H1 (cell line): Measurements from ENCODE around the gene ZNF555. TPM values are rescaled to one million over a fixed set of nuclear protein-coding genes. Genes with fewer than 3 reads are reported as not detected.

Source experiments
- CTCF ChIA-PET: fragments of 300-600 bp; sonication (Branson Sonifier 250); formaldehyde crosslinking; loops from one replicate; lab custom pipeline; 2021; ENCODE audit not compliant: partially characterized antibody; lab: Charles Lee
- POLR2A ChIA-PET: fragments of 300-600 bp; sonication (Branson Sonifier 250); formaldehyde crosslinking; loops from one replicate; lab custom pipeline; 2021; ENCODE audit warnings: inconsistent platforms; ENCODE audit not compliant: partially characterized antibody; lab: Charles Lee
- DNase-seq, 2 experiments: peaks; one replicate each; pipeline versions ENCODE4 v3.0.0 to v3.0.0-alpha.2; 2010 to 2022; ENCODE audit warnings: low spot score in 2 of 2, low read depth in 1 of 2, mixed read lengths in 1 of 2
- FAIRE-seq: peaks from 2 replicates; lab custom pipeline; 2011; peaks lifted over from hg19 to GRCh38; lab: Jason Lieb, UNC
- H2AFZ ChIP-seq: 2 replicates; pipeline ENCODE4 v1.8.1; 2012; ENCODE audit warnings: low read length, inconsistent platforms
- H2AK5ac ChIP-seq: 2 replicates; pipeline ENCODE4 v1.6.1; 2013; ENCODE audit warnings: low read depth, low read length
- H2BK120ac ChIP-seq: replicated peaks from 2 replicates; pipeline ENCODE3; 2013; ENCODE audit warnings: low read depth, low read length, inconsistent platforms
- H2BK12ac ChIP-seq: 2 replicates; pipeline ENCODE4 v1.6.1; 2013; ENCODE audit warnings: low read depth, low read length
- H2BK15ac ChIP-seq: 2 replicates; pipeline ENCODE4 v1.6.1; 2013; ENCODE audit warnings: low read length
- H2BK20ac ChIP-seq: 2 replicates; pipeline ENCODE4 v1.6.1; 2013; ENCODE audit warnings: low read length
- H2BK5ac ChIP-seq: 2 replicates; pipeline ENCODE4 v1.6.1; 2013; ENCODE audit warnings: low read depth, low read length
- H3K14ac ChIP-seq: 2 replicates; pipeline ENCODE4 v1.6.1; 2013; ENCODE audit warnings: inconsistent platforms; ENCODE audit not compliant: insufficient read length
- H3K18ac ChIP-seq: 2 replicates; pipeline ENCODE4 v1.6.1; 2013; ENCODE audit warnings: low read length; ENCODE audit errors: extremely low read depth
- H3K23ac ChIP-seq: 2 replicates; pipeline ENCODE4 v1.6.1; 2013; ENCODE audit warnings: inconsistent platforms; ENCODE audit not compliant: insufficient read length
- H3K23me2 ChIP-seq: 2 replicates; pipeline ENCODE4 v1.6.1; 2013; ENCODE audit warnings: low read depth, low read length
- H3K27ac ChIP-seq: 2 replicates; pipeline ENCODE4 v1.6.1; 2011; ENCODE audit warnings: low read depth, low read length, inconsistent platforms
- H3K27me3 ChIP-seq, 4 experiments: replicated peaks in 1 of 4; 1 replicate in 1 of 4; 2 replicates in 3 of 4; pipeline versions ENCODE4 v1.6.1 to v1.8.1; 2011 to 2013; ENCODE audit warnings: low read length in 3 of 4, mild to moderate bottlenecking in 3 of 4, inconsistent platforms in 2 of 4, mixed read lengths in 2 of 4, moderate library complexity in 1 of 4; ENCODE audit not compliant: control insufficient read depth in 3 of 4, insufficient read depth in 3 of 4; ENCODE audit errors: extremely low read depth in 1 of 4
- H3K36me3 ChIP-seq, 4 experiments: 2 replicates each; pipeline versions ENCODE4 v1.6.1 to v1.8.1; 2011 to 2013; ENCODE audit warnings: mild to moderate bottlenecking in 4 of 4, low read length in 3 of 4, moderate library complexity in 2 of 4, control low read depth in 1 of 4, inconsistent platforms in 1 of 4; ENCODE audit not compliant: insufficient read depth in 4 of 4, control insufficient read depth in 2 of 4
- H3K4ac ChIP-seq: replicated peaks from 2 replicates; pipeline ENCODE3; 2013; ENCODE audit warnings: low read length, low read depth, mixed read lengths, inconsistent platforms; ENCODE audit not compliant: insufficient read length
- H3K4me1 ChIP-seq, 4 experiments: replicated peaks in 1 of 4; 1 replicate in 1 of 4; 2 replicates in 3 of 4; pipeline versions ENCODE4 v1.6.1 to v1.8.1; 2011 to 2013; ENCODE audit warnings: low read length in 3 of 4, inconsistent platforms in 2 of 4, mixed read lengths in 1 of 4; ENCODE audit not compliant: insufficient read depth in 4 of 4, control insufficient read depth in 3 of 4
- H3K4me2 ChIP-seq, 2 experiments: 2 replicates each; pipeline versions ENCODE4 v1.6.1 to v1.8.1; 2011 to 2013; ENCODE audit warnings: low read depth in 2 of 2, low read length in 2 of 2, control low read depth in 1 of 2, inconsistent platforms in 1 of 2, mild to moderate bottlenecking in 1 of 2; ENCODE audit not compliant: insufficient read depth in 1 of 2
- H3K4me3 ChIP-seq, 4 experiments: fragments of 200-600, 300-600 bp in 1 of 4; sonication (generic), shearing (Covaris generic), sonication (Bioruptor Twin) in 1 of 4; 2 replicates each; pipeline versions ENCODE4 v1.5.1 to v1.8.1; 2011 to 2016; ENCODE audit warnings: low read length in 4 of 4, low read depth in 3 of 4, control low read depth in 2 of 4, inconsistent platforms in 2 of 4, mild to moderate bottlenecking in 2 of 4, mixed read lengths in 1 of 4, moderate library complexity in 1 of 4; ENCODE audit not compliant: insufficient read depth in 2 of 4; ENCODE audit errors: extremely low read depth in 1 of 4
- H3K56ac ChIP-seq: replicated peaks from 2 replicates; pipeline ENCODE3; 2013; ENCODE audit warnings: low read depth, mild to moderate bottlenecking, mixed read lengths, low read length, inconsistent platforms; ENCODE audit not compliant: insufficient read length
- H3K79me1 ChIP-seq: 2 replicates; pipeline ENCODE4 v1.6.1; 2013; ENCODE audit warnings: low read depth, low read length, control low read depth
- H3K79me2 ChIP-seq, 2 experiments: 2 replicates each; pipeline versions ENCODE4 v1.6.1 to v1.8.1; 2012 to 2013; ENCODE audit warnings: low read length in 2 of 2, mild to moderate bottlenecking in 2 of 2, inconsistent platforms in 1 of 2; ENCODE audit not compliant: insufficient read depth in 2 of 2, control insufficient read depth in 1 of 2
- H3K9ac ChIP-seq, 4 experiments: replicated peaks in 1 of 4; 1 replicate in 1 of 4; 2 replicates in 3 of 4; pipeline versions ENCODE4 v1.6.1 to v1.8.1; 2011 to 2013; ENCODE audit warnings: low read depth in 3 of 4, low read length in 3 of 4, control low read depth in 2 of 4, mild to moderate bottlenecking in 2 of 4, moderate library complexity in 2 of 4, inconsistent platforms in 1 of 4; ENCODE audit errors: extremely low read depth in 1 of 4
- H3K9me3 ChIP-seq, 2 experiments: 2 replicates each; pipeline versions ENCODE4 v1.6.1 to v1.8.1; 2012 to 2013; ENCODE audit warnings: mild to moderate bottlenecking in 2 of 2, moderate library complexity in 2 of 2, control low read depth in 1 of 2, inconsistent platforms in 1 of 2, low read depth in 1 of 2, low read length in 1 of 2, mixed read lengths in 1 of 2; ENCODE audit not compliant: insufficient read depth in 2 of 2
- H4K20me1 ChIP-seq, 2 experiments: replicated peaks in 1 of 2; 2 replicates each; pipeline versions ENCODE3 to v1.8.1; 2011 to 2013; ENCODE audit warnings: inconsistent platforms in 2 of 2, low read length in 2 of 2, mild to moderate bottlenecking in 1 of 2; ENCODE audit not compliant: insufficient read depth in 2 of 2, control insufficient read depth in 1 of 2
- H4K5ac ChIP-seq: 2 replicates; pipeline ENCODE4 v1.6.1; 2013; ENCODE audit warnings: low read length, low read depth, mixed read lengths, inconsistent platforms; ENCODE audit not compliant: insufficient read length
- H4K8ac ChIP-seq: 2 replicates; pipeline ENCODE4 v1.8.0; 2013; ENCODE audit warnings: mild to moderate bottlenecking, moderate library complexity, low read length, inconsistent platforms; ENCODE audit not compliant: insufficient read depth; ENCODE audit errors: extremely low read depth
- H4K91ac ChIP-seq: replicated peaks from 2 replicates; pipeline ENCODE3; 2013; ENCODE audit warnings: low read length, mixed read lengths, inconsistent platforms; ENCODE audit not compliant: insufficient read length
- BCL11A ChIP-seq, 2 experiments: IDR thresholded peaks; one replicate each; pipeline ENCODE4 v1.6.1; 2011; ENCODE audit warnings: low read depth in 2 of 2, low read length in 2 of 2, mild to moderate bottlenecking in 2 of 2
- CHD2 ChIP-seq: IDR thresholded peaks from 2 replicates; pipeline ENCODE4 v1.6.1; 2012; ENCODE audit warnings: low read length, improper control_type of control experiment
- GTF2F1 ChIP-seq: IDR thresholded peaks from 2 replicates; pipeline ENCODE4 v1.6.1; 2012; ENCODE audit warnings: low read depth, low read length, improper control_type of control experiment, borderline replicate concordance
- NANOG ChIP-seq: IDR thresholded peaks from 2 replicates; pipeline ENCODE4 v1.6.1; 2011; ENCODE audit warnings: low read length, low read depth, mild to moderate bottlenecking, inconsistent platforms; ENCODE audit not compliant: insufficient read depth, poor library complexity, severe bottlenecking
- NRF1 ChIP-seq: IDR thresholded peaks from 2 replicates; pipeline ENCODE4 v1.6.1; 2011; ENCODE audit warnings: mild to moderate bottlenecking, low read depth, low read length, improper control_type of control experiment
- POLR2A ChIP-seq, 2 experiments: IDR thresholded peaks; 1 replicate in 1 of 2; 2 replicates in 1 of 2; pipeline ENCODE4 v1.6.1; 2011; ENCODE audit warnings: low read depth in 2 of 2, low read length in 2 of 2, mild to moderate bottlenecking in 2 of 2; ENCODE audit errors: control extremely low read depth in 1 of 2
- RXRA ChIP-seq: IDR thresholded peaks from 2 replicates; pipeline ENCODE4 v1.6.1; 2011; ENCODE audit warnings: low read depth, mild to moderate bottlenecking, low read length, moderate library complexity; ENCODE audit not compliant: insufficient read depth
- SP2 ChIP-seq: IDR thresholded peaks from 2 replicates; pipeline ENCODE4 v1.6.1; 2012; ENCODE audit warnings: mild to moderate bottlenecking, low read length, inconsistent platforms
- SRF ChIP-seq: IDR thresholded peaks from 2 replicates; pipeline ENCODE4 v1.6.1; 2011; ENCODE audit warnings: mild to moderate bottlenecking, low read depth, low read length, moderate library complexity
- SUZ12 ChIP-seq: fragments of 200-600 bp; sonication (generic); IDR thresholded peaks from 2 replicates; pipeline ENCODE4 v1.6.1; 2012; ENCODE audit warnings: mild to moderate bottlenecking, inconsistent platforms, low read length, moderate library complexity, mixed read lengths
- TAF1 ChIP-seq: IDR thresholded peaks from 2 replicates; pipeline ENCODE4 v1.6.1; 2011; ENCODE audit warnings: mild to moderate bottlenecking, low read depth, low read length
- WGBS, 2 experiments: shearing (Covaris generic) in 1 of 2; methylation state at CpG; one replicate each; pipeline versions ENCODE4 v1.1.6 to v1.1.7; 2013 to 2015; ENCODE audit warnings: low lambda C conversion rate in 2 of 2, mixed read lengths in 2 of 2, inconsistent platforms in 1 of 2, low coverage in 1 of 2, missing lambda C conversion rate in 1 of 2; ENCODE audit not compliant: insufficient replicate concordance in 2 of 2, insufficient coverage in 1 of 2, insufficient read length in 1 of 2; ENCODE audit errors: extremely low coverage in 1 of 2, missing lambda C conversion rate in 1 of 2; 5-methylcytosine and 5-hydroxymethylcytosine counted together
- polyA plus RNA-seq, 7 experiments: library from polyadenylated mRNA; depleted of rRNA in 3 of 7; stranded (reverse) in 5 of 7; unstranded in 2 of 7; fragments of >200 nt in 5 of 7; fragments of 200-250 nt in 2 of 7; gene quantifications; 1 replicate in 5 of 7; 2 replicates in 1 of 7; 4 replicates in 1 of 7; pipeline versions ENCODE4 v1.2.1 to v1.2.3, GENCODE V29; 2011 to 2013; ENCODE audit warnings: missing spikeins in 2 of 7, mixed read lengths in 2 of 7
- total RNA-seq: library from RNA; stranded (reverse); fragmentation: NEBNext Ultra II Directional; extraction: Animal tissue kit (Norgen Biotek cat#: 25700); gene quantifications from 2 replicates; pipeline ENCODE4 v1.2.1, GENCODE V29; 2021

ZNF555 gene
- total and polyA plus RNA-seq, 2 of the 8 experiments (the other 6 are each of a cell fraction or from before 2014, with no cell fraction given), result 1.6 to 5.7 TPM

- H3K56ac ChIP-seq, result no peak overlapping the region
- TF ChIP-seq POLR2A (IDR thresholded peaks at IDR 0.05; ENCODE audit: control extremely low read depth in 1 of 2, low read depth in 2 of 2, low read length in 2 of 2), result no peak
- TF ChIP-seq NRF1, result no peak
- TF ChIP-seq TAF1, result no peak
- TF ChIP-seq GTF2F1, result no peak
- TF ChIP-seq RXRA, result no peak
- TF ChIP-seq SUZ12, result no peak
- no peak for TF ChIP-seq CHD2
- no peak for TF ChIP-seq BCL11A (IDR thresholded peaks at IDR 0.05; ENCODE audit: low read depth in 2 of 2, low read length in 2 of 2)
- TF ChIP-seq NANOG, result no peak
- TF ChIP-seq SP2, result no peak
- no peak for TF ChIP-seq SRF
- TF ChIP-seq, all 59 proteins: peak for 0
- Histone ChIP-seq H4K91ac (no peak overlapping the region), H3K4me3 (no peak overlapping the region), H3K79me1 (peaks cover 9% of the 10 kb centered on the region), H2AFZ (no peak overlapping the region), H2BK20ac (no peak overlapping the region), H2BK15ac (no peak overlapping the region), H3K23me2 (peaks cover 6% of the 10 kb centered on the region; the same call in 1 of the 2 replicates), H2AK5ac (no peak overlapping the region), H3K9me3 (no peaks in the 10 kb centered on the region), H2BK12ac (no peak overlapping the region), H3K79me2 (no peaks in the 10 kb centered on the region), H2BK5ac (no peak overlapping the region; the same call in 1 of the 2 replicates), H4K8ac (no peak overlapping the region), H3K36me3 (peaks cover 25 to 70% (median 52%) of the 10 kb centered on the region in 4 experiments), H3K4me1 (no peaks in the 10 kb centered on the region; a peak in 2 of 7 replicates), H3K4me2 (no peak overlapping the region), H4K20me1 (peaks cover 8 to 23% of the 10 kb centered on the region in 2 experiments), H2BK120ac (no peak overlapping the region), H3K14ac (no peak overlapping the region), H3K4ac (no peak overlapping the region), H3K27ac (no peak overlapping the region), H3K23ac (no peak overlapping the region), H4K5ac (no peak overlapping the region), H3K18ac (no peak overlapping the region), H3K9ac (no peak overlapping the region), H3K27me3 (no peaks in the 10 kb centered on the region; a peak in 1 of 7 replicates)
- ChIA-PET POLR2A (interaction anchor here (1.2 kb wide), 1 partner anchor 10 kb away, joined by 5 read pairs; no protein-coding TSS in a partner anchor), CTCF (interaction anchor here (0.8 kb wide), 1 partner anchor 51 kb away, joined by 3 read pairs; no protein-coding TSS in a partner anchor)
- DNase-seq (no peak), FAIRE-seq (no peak)
- WGBS, 2 experiments, result 92% methylated on average over 15 of the region's 15 CpGs; no CpG with 5 or more reads in 1 of the 2 experiments
Observed at GRCh38 chr19:2797280-2797679, 44.0 kb upstream of the ZNF555 start.
